K562 (cell line): Measurements from ENCODE around the gene HOXC10. TPM values are rescaled to one million over a fixed set of nuclear protein-coding genes. Genes with fewer than 3 reads are reported as not detected.

Experiments
- ATAC-seq: fragments of 200-7000 bp; cut with Tn5 transposase; 3 replicates; pipeline ENCODE4 v1.9.1; 2020; ENCODE audit warnings: moderate library complexity
- BruUV-seq: library from RNA; stranded (reverse); fragments of 400-500 nt; replicated peaks from 2 replicates; lab custom pipeline; 2021; lab: Mats Ljungman, UMichigan
- CTCF ChIA-PET: fragments of 300-600 bp; formaldehyde crosslinking; extraction: SDS; loops from one replicate; lab custom pipeline; 2021; ENCODE audit warnings: low intra/inter-chr PET ratio; lab: Yijun Ruan, JAX
- POLR2A ChIA-PET: fragments of 300-600, 350-650 bp; sonication (Branson Sonifier 250); formaldehyde crosslinking; extraction: SDS; loops from one replicate; lab custom pipeline; 2021; ENCODE audit warnings: antibody characterized with exemption, inconsistent platforms; lab: Yijun Ruan, JAX
- DNase-seq, 4 experiments: peaks; one replicate each; pipeline versions ENCODE4 v3.0.0 to v3.0.0-alpha.2; 2011 to 2018; ENCODE audit warnings: low spot score in 3 of 4, mixed read lengths in 3 of 4; ENCODE audit errors: extremely low read depth in 1 of 4
- FAIRE-seq: peaks from 2 replicates; lab custom pipeline; 2011; peaks lifted over from hg19 to GRCh38; lab: Jason Lieb, UNC
- H2AFZ ChIP-seq: 2 replicates; pipeline ENCODE4 v1.6.0; 2011; ENCODE audit warnings: low read depth, low read length, control low read depth, inconsistent platforms
- H3K27ac ChIP-seq: fragments of 200-600 bp; 3 replicates; pipeline ENCODE4 v1.8.0; 2011; ENCODE audit warnings: low read depth, mild to moderate bottlenecking, control low read depth, inconsistent platforms, low read length, moderate library complexity, mixed read lengths; ENCODE audit errors: extremely low read depth
- H3K27me3 ChIP-seq, 2 experiments: fragments of 300-600 bp in 1 of 2; 2 replicates in 1 of 2; 3 replicates in 1 of 2; pipeline versions ENCODE4 v1.6.0 to v1.8.0; 2011; ENCODE audit warnings: inconsistent platforms in 2 of 2, low read length in 2 of 2, mild to moderate bottlenecking in 1 of 2, mixed read lengths in 1 of 2, moderate library complexity in 1 of 2; ENCODE audit not compliant: control insufficient read depth in 2 of 2, insufficient read depth in 2 of 2
- H3K36me3 ChIP-seq: fragments of 300-600 bp; 3 replicates; pipeline ENCODE4 v1.8.0; 2011; ENCODE audit warnings: mild to moderate bottlenecking, low read length, inconsistent platforms; ENCODE audit not compliant: control insufficient read depth, insufficient read depth
- H3K4me1 ChIP-seq, 2 experiments: fragments of 200-600 bp in 1 of 2; replicated peaks in 1 of 2; 2 replicates in 1 of 2; 3 replicates in 1 of 2; pipeline versions ENCODE4 v1.5.1 to v1.8.0; 2011; ENCODE audit warnings: inconsistent platforms in 2 of 2, low read length in 2 of 2, mild to moderate bottlenecking in 1 of 2, mixed read lengths in 1 of 2, moderate library complexity in 1 of 2; ENCODE audit not compliant: control insufficient read depth in 2 of 2, insufficient read depth in 2 of 2
- H3K4me2 ChIP-seq: 2 replicates; pipeline ENCODE4 v1.6.1; 2011; ENCODE audit warnings: low read length, control low read depth, inconsistent platforms, mixed read lengths; ENCODE audit not compliant: insufficient read depth
- H3K4me3 ChIP-seq: fragments of 200-600 bp; sonication (generic), shearing (Covaris generic); 2 replicates; pipeline ENCODE4 v1.5.1; 2016; ENCODE audit warnings: control low read depth, inconsistent platforms
- H3K79me2 ChIP-seq: fragments of 200-600 bp; 3 replicates; pipeline ENCODE4 v1.8.0; 2011; ENCODE audit warnings: low read length, inconsistent platforms; ENCODE audit not compliant: control insufficient read depth, insufficient read depth
- H3K9ac ChIP-seq, 2 experiments: 2 replicates each; pipeline versions ENCODE4 v1.6.0 to v1.6.1; 2011; ENCODE audit warnings: low read depth in 2 of 2, low read length in 2 of 2, control low read depth in 1 of 2, inconsistent platforms in 1 of 2, mild to moderate bottlenecking in 1 of 2, mixed read lengths in 1 of 2; ENCODE audit not compliant: insufficient read depth in 1 of 2
- H3K9me1 ChIP-seq: one replicate; pipeline ENCODE4 v1.6.0; 2011; ENCODE audit warnings: inconsistent platforms, mild to moderate bottlenecking, low read length, moderate library complexity; ENCODE audit not compliant: control insufficient read depth, insufficient read depth
- H3K9me3 ChIP-seq: replicated peaks from 2 replicates; pipeline ENCODE4 v1.5.1; 2011; ENCODE audit warnings: low read depth, low read length, inconsistent platforms; ENCODE audit not compliant: control insufficient read depth, insufficient read depth
- H4K20me1 ChIP-seq: replicated peaks from 2 replicates; pipeline ENCODE4 v1.6.1; 2011; ENCODE audit warnings: low read length, inconsistent platforms, mixed read lengths; ENCODE audit not compliant: control insufficient read depth, insufficient read depth
- ARID1B ChIP-seq: fragments of 450-650 bp; IDR thresholded peaks from 2 replicates; pipeline ENCODE4 v1.6.1; 2016; ENCODE audit warnings: antibody characterized with exemption, mild to moderate bottlenecking, inconsistent platforms
- BCL6 ChIP-seq: fragments of 250-450 bp; sonication (Bioruptor Pico); IDR thresholded peaks from 2 replicates; pipeline ENCODE4 v1.4.0; 2020
- E4F1 ChIP-seq: fragments of 250-450 bp; sonication (Bioruptor Pico); IDR thresholded peaks from 2 replicates; pipeline ENCODE4 v1.5.0; 2021; ENCODE audit warnings: mild to moderate bottlenecking, borderline replicate concordance
- HDAC3 ChIP-seq: fragments of 450-650 bp; IDR thresholded peaks from 2 replicates; pipeline ENCODE4 v1.6.1; 2018; ENCODE audit warnings: borderline replicate concordance, mild to moderate bottlenecking, moderate library complexity; ENCODE audit not compliant: partially characterized antibody
- LEF1 ChIP-seq: fragments of 450-650 bp; IDR thresholded peaks from 2 replicates; pipeline ENCODE4 v1.6.1; 2016; ENCODE audit warnings: mild to moderate bottlenecking
- MAZ ChIP-seq, 2 experiments: fragments of 450-650 bp in 1 of 2; sonication (generic) in 1 of 2; formaldehyde crosslinking; IDR thresholded peaks in 1 of 2; conservative IDR thresholded peaks in 1 of 2; 2 replicates each; pipeline versions ENCODE4 v1.4.0 to v1.5.0; 2020; ENCODE audit warnings: mild to moderate bottlenecking in 1 of 2, missing genetic modification reagents in 1 of 2
- SNIP1 ChIP-seq: fragments of 450-650 bp; IDR thresholded peaks from 2 replicates; pipeline ENCODE4 v1.7.1; 2017; ENCODE audit warnings: low read depth, mild to moderate bottlenecking
- ZBTB40 ChIP-seq, 2 experiments: fragments of 450-650 bp in 1 of 2; sonication (generic) in 1 of 2; formaldehyde crosslinking in 1 of 2; IDR thresholded peaks; 2 replicates each; pipeline versions ENCODE4 v1.7.1 to v1.9.0; 2016 to 2022; ENCODE audit warnings: inconsistent platforms in 1 of 2, mild to moderate bottlenecking in 1 of 2, missing genetic modification reagents in 1 of 2
- ZNF384 ChIP-seq: IDR thresholded peaks from 2 replicates; pipeline ENCODE4 v1.6.1; 2012; ENCODE audit warnings: low read depth, low read length, improper control_type of control experiment
- WGBS: fragments of 100-300 bp; shearing (Covaris generic); methylation state at CpG from one replicate; pipeline ENCODE4 v1.1.6; 2016; ENCODE audit warnings: low coverage, mixed read lengths; ENCODE audit not compliant: insufficient coverage; ENCODE audit errors: missing lambda C conversion rate; 5-methylcytosine and 5-hydroxymethylcytosine counted together
- in situ Hi-C: fragments of 300-500 bp; cut with MboI; formaldehyde crosslinking; loops from 4 replicates; pipeline ENCODE4 v1.15.0; 2018; ENCODE audit warnings: inconsistent platforms, mixed read lengths
- intact Hi-C: fragments of 100-400 bp; cut with micrococcal nuclease; formaldehyde crosslinking; loops from 2 replicates; pipeline ENCODE4 v1.14.2; 2022
- polyA plus RNA-seq, 8 experiments: library from polyadenylated mRNA; depleted of rRNA in 4 of 8; stranded (reverse) in 5 of 8; unstranded in 3 of 8; fragments of >200 nt; fragmentation: Nextera tagmentation in 2 of 8; fragmentation: Illumina TruSeq in 1 of 8; extraction: Ambion mirVana in 2 of 8; extraction: Trizol in 1 of 8; gene quantifications; 2 replicates each; pipeline versions ENCODE4 v1.2.1 to v1.2.3, GENCODE V29; 2011 to 2014; ENCODE audit warnings: inconsistent platforms in 1 of 8, missing spikeins in 1 of 8
- total RNA-seq, 7 experiments: library from RNA; depleted of rRNA in 6 of 7; stranded (reverse); fragments of >200 nt in 6 of 7; fragmentation: Illumina TruSeq in 2 of 7; extraction: Trizol in 2 of 7; gene quantifications; 2 replicates each; pipeline versions ENCODE4 v1.2.1 to v1.2.3, GENCODE V29; 2011 to 2021; ENCODE audit warnings: low replicate concordance in 1 of 7

The HOXC10 gene
- total and polyA plus RNA-seq, 9 of the 15 experiments (the other 6 are each of a cell fraction or from before 2014, with no cell fraction given), result 0.13 to 0.77 (median 0.35) TPM; not detected in 2

DNA sequence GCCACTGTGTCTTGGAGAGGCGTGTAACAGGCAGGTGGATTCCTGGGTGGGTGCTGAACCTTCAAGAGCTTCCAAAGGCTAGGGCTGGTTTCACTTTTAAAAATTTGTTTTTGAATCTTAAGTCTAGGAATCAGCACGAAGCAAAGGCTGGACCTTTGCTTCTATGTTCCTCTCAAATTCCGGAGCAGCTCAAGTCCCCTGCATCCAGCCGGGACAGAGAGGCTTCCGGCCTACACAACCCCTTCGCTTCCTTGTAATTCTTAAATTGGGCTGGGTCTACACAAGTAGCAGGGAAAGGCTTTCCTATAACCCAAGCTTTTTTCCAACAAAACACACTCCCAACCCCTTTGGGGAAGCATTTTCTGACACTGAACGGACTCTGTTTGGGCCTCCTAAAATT lies 21.9 kb upstream of the HOXC10 start:
- FAIRE-seq (no peak), ATAC-seq (no peak), DNase-seq (no peak)
- POLR2A ChIA-PET, result interaction anchor here (0.6 to 1.1 kb wide), 2 partner anchors 10 to 164 kb away, joined by 3 read pairs; no protein-coding TSS in a partner anchor
- Histone ChIP-seq H3K9me3 (no peaks in the 10 kb centered on the region), H3K27me3 (peaks cover 61 to 79% of the 10 kb centered on the region in 2 experiments), H4K20me1 (peaks cover 12% of the 10 kb centered on the region; the same call in 1 of the 2 replicates), H3K9me1 (no peaks in the 10 kb centered on the region), H3K4me3 (no peak overlapping the region), H2AFZ (no peak overlapping the region), H3K4me2 (no peak overlapping the region), H3K27ac (no peak overlapping the region), H3K9ac (no peak overlapping the region), H3K36me3 (no peaks in the 10 kb centered on the region), H3K4me1 (peaks cover 0 to 23% of the 10 kb centered on the region in 2 experiments; a peak in 4 of 5 replicates), H3K79me2 (no peaks in the 10 kb centered on the region)
- in situ Hi-C loops (no loop called here), intact Hi-C loops (no loop called here)
- 47% methylated on average over 7 of the region's 7 CpGs for WGBS
- CTCF ChIA-PET, result no interaction called here
- no TSS peak for BruUV-seq
- no peak for TF ChIP-seq MAZ (CRISPR knock-in tag; conservative IDR thresholded peaks at IDR 0.05 in 1 of 2, IDR thresholded peaks at IDR 0.05 in 1 of 2)
- TF ChIP-seq BCL6 (CRISPR knock-in tag), result no peak
- no peak for TF ChIP-seq LEF1
- no peak for TF ChIP-seq E4F1 (CRISPR knock-in tag)
- TF ChIP-seq ARID1B, result no peak
- no peak for TF ChIP-seq SNIP1
- TF ChIP-seq HDAC3, result no peak
- no peak for TF ChIP-seq ZNF384
- TF ChIP-seq ZBTB40 (IDR thresholded peaks at IDR 0.05), result no peak
- TF ChIP-seq ZBTB40 (CRISPR knock-in tag; IDR thresholded peaks at IDR 0.05), result no peak
